ENCODE results near the gene ZBTB16. TPM values are rescaled to one million over a fixed set of nuclear protein-coding genes. Genes with fewer than 3 reads are reported as not detected.

Gene ZBTB16
- total RNA-seq, 3 donors from 2014 or later (not counting 1 experiment from before 2014, with no cell fraction given) = 104 to 224 (median 156) TPM

GRCh38 chr11:114195151-114195550, 135.6 kb downstream of the ZBTB16 start:
- no peak overlapping the region for H3K4me3 Mint-ChIP-seq
- no peaks in the 10 kb centered on the region for H3K36me3 Mint-ChIP-seq
- peaks cover 42% of the 10 kb centered on the region for H3K4me1 ChIP-seq (ENCODE audit: control insufficient read depth, insufficient read depth, low read length)
- TF ChIP-seq CTCF (IDR thresholded peaks at IDR 0.05) = no peak
- no peak overlapping the region for H3K4me3 ChIP-seq (ENCODE audit: low read length)
- H3K27me3 Mint-ChIP-seq (ENCODE audit: low read depth in 2 of 2) = no peaks in the 10 kb centered on the region
- peaks cover 2% of the 10 kb centered on the region for H3K36me3 ChIP-seq (ENCODE audit: control insufficient read depth, insufficient read depth, low read length)
- intact Hi-C loops (cut with micrococcal nuclease) = loop anchor here (5.0 kb wide), 1 partner anchor 42 kb away; no protein-coding TSS in a partner anchor
- H3K4me1 Mint-ChIP-seq = peaks cover 50 to 62% of the 10 kb centered on the region in 2 donors
- peak overlapping the region; percentile 61 to 88 for H3K27ac Mint-ChIP-seq
- no peak for ATAC-seq
- H3K27ac ChIP-seq (ENCODE audit: low read length) = no peak overlapping the region
- no peaks in the 10 kb centered on the region for H3K9me3 Mint-ChIP-seq
- H3K9me3 ChIP-seq (ENCODE audit: control insufficient read depth, insufficient read depth, low read length) = no peaks in the 10 kb centered on the region
- 93% methylated on average over 4 of the region's 4 CpGs for WGBS (ENCODE audit: insufficient coverage)
- no peaks in the 10 kb centered on the region for H3K27me3 ChIP-seq (ENCODE audit: control insufficient read depth, insufficient read depth, low read length)
- DNase-seq = no peak

GRCh38 chr11:114195981-114196731, 136.6 kb downstream of the ZBTB16 start:
- no peak overlapping the region for H3K4me3 ChIP-seq (ENCODE audit: low read length)
- H3K9me3 ChIP-seq (ENCODE audit: control insufficient read depth, insufficient read depth, low read length) = no peaks in the 10 kb centered on the region
- ATAC-seq (peak in 2 of 3 donors; percentile 41 to 49), DNase-seq (peak in 1 of 2 donors; percentile 54)
- H3K36me3 Mint-ChIP-seq = no peaks in the 10 kb centered on the region
- no peaks in the 10 kb centered on the region for H3K27me3 ChIP-seq (ENCODE audit: control insufficient read depth, insufficient read depth, low read length)
- H3K36me3 ChIP-seq (ENCODE audit: control insufficient read depth, insufficient read depth, low read length) = no peaks in the 10 kb centered on the region
- H3K4me1 ChIP-seq (ENCODE audit: control insufficient read depth, insufficient read depth, low read length) = peaks cover 42% of the 10 kb centered on the region
- WGBS (ENCODE audit: insufficient coverage) = 90% methylated on average over 4 of the region's 5 CpGs
- peaks cover 53 to 65% of the 10 kb centered on the region in 2 donors for H3K4me1 Mint-ChIP-seq
- no peaks in the 10 kb centered on the region for H3K27me3 Mint-ChIP-seq (ENCODE audit: low read depth in 2 of 2)
- H3K9me3 Mint-ChIP-seq = no peaks in the 10 kb centered on the region
- intact Hi-C loops (cut with micrococcal nuclease) = loop anchor here (5.0 kb wide), 1 partner anchor 41 kb away; no protein-coding TSS in a partner anchor
- peak overlapping the region; percentile 52 for H3K27ac ChIP-seq (ENCODE audit: low read length)
- peak overlapping the region; percentile 86 to 88 for H3K27ac Mint-ChIP-seq
- no peak overlapping the region for H3K4me3 Mint-ChIP-seq
- no peak for TF ChIP-seq CTCF (IDR thresholded peaks at IDR 0.05)

- H3K9me3 ChIP-seq (ENCODE audit: control insufficient read depth, insufficient read depth, low read length) = no peaks in the 10 kb centered on the region
- Mint-ChIP-seq H3K4me3 (no peak overlapping the region), H3K4me1 (peaks cover 54 to 62% of the 10 kb centered on the region in 2 donors), H3K9me3 (no peaks in the 10 kb centered on the region), H3K27me3 (ENCODE audit: low read depth in 2 of 2) (no peaks in the 10 kb centered on the region), H3K27ac (peak overlapping the region; percentile 86 to 88), H3K36me3 (no peaks in the 10 kb centered on the region)
- no peak for DNase-seq
- WGBS (ENCODE audit: insufficient coverage) = 67% methylated on average over 7 of the region's 7 CpGs
- H3K27me3 ChIP-seq (ENCODE audit: control insufficient read depth, insufficient read depth, low read length) = no peaks in the 10 kb centered on the region
- no peaks in the 10 kb centered on the region for H3K36me3 ChIP-seq (ENCODE audit: control insufficient read depth, insufficient read depth, low read length)
- peaks cover 46% of the 10 kb centered on the region for H3K4me1 ChIP-seq (ENCODE audit: control insufficient read depth, insufficient read depth, low read length)
- peak overlapping the region; percentile 52 for H3K27ac ChIP-seq (ENCODE audit: low read length)
- no peak for TF ChIP-seq CTCF (IDR thresholded peaks at IDR 0.05)
- no peak overlapping the region for H3K4me3 ChIP-seq (ENCODE audit: low read length)
- intact Hi-C loops (cut with micrococcal nuclease) = loop anchor here (5.0 kb wide), 1 partner anchor 40 kb away; no protein-coding TSS in a partner anchor
- peak; percentile 44 to 62 (median 46) for ATAC-seq
Observed at GRCh38 chr11:114196997-114197703, 137.6 kb downstream of the ZBTB16 start.

All from natural killer cell (primary cell).